ENCODE results near the gene LYRM4. TPM values are rescaled to one million over a fixed set of nuclear protein-coding genes. Genes with fewer than 3 reads are reported as not detected.

Gene LYRM4
- total and polyA plus RNA-seq, 2 donors (not counting 1 experiment from before 2014, with no cell fraction given), result 14.5 to 31.9 TPM

GRCh38 chr6:5127106-5127687, 133.6 kb downstream of the LYRM4 start:
- Histone ChIP-seq H3K9me3 (ENCODE audit: control insufficient read depth, insufficient read depth, low read depth, low read length) (no peaks in the 10 kb centered on the region), H3K9ac (ENCODE audit: insufficient read depth, low read length) (no peak overlapping the region), H3K27ac (ENCODE audit: insufficient read depth, low read length) (no peak overlapping the region), H4K20me1 (ENCODE audit: control insufficient read depth, extremely low read depth, insufficient read depth, low read length) (no peaks in the 10 kb centered on the region), H3K27me3 (ENCODE audit: control insufficient read depth, insufficient read depth, low read length) (no peaks in the 10 kb centered on the region), H3K4me3 (replicated peaks in 1 of 4; ENCODE audit: control extremely low read depth in 1 of 4, insufficient read depth in 1 of 4, low read depth in 3 of 4, low read length in 4 of 4) (no peak overlapping the region), H2AFZ (ENCODE audit: low read length) (no peak overlapping the region), H3K4me2 (ENCODE audit: extremely low read depth, insufficient read depth, low read length) (no peak overlapping the region), H3K4me1 (ENCODE audit: control insufficient read depth, extremely low read depth, insufficient read depth, low read length) (peaks cover 6% of the 10 kb centered on the region), H3K36me3 (ENCODE audit: control insufficient read depth, insufficient read depth, low read length) (no peaks in the 10 kb centered on the region), H3K79me2 (ENCODE audit: control insufficient read depth, insufficient read depth, low read length) (no peaks in the 10 kb centered on the region)
- DNase-seq (ENCODE audit: low read depth in 2 of 2), result no peak
- TF ChIP-seq EZH2 (IDR thresholded peaks at IDR 0.05; ENCODE audit: low read length, missing control alignments), result no peak
- TF ChIP-seq, protein P1, sequence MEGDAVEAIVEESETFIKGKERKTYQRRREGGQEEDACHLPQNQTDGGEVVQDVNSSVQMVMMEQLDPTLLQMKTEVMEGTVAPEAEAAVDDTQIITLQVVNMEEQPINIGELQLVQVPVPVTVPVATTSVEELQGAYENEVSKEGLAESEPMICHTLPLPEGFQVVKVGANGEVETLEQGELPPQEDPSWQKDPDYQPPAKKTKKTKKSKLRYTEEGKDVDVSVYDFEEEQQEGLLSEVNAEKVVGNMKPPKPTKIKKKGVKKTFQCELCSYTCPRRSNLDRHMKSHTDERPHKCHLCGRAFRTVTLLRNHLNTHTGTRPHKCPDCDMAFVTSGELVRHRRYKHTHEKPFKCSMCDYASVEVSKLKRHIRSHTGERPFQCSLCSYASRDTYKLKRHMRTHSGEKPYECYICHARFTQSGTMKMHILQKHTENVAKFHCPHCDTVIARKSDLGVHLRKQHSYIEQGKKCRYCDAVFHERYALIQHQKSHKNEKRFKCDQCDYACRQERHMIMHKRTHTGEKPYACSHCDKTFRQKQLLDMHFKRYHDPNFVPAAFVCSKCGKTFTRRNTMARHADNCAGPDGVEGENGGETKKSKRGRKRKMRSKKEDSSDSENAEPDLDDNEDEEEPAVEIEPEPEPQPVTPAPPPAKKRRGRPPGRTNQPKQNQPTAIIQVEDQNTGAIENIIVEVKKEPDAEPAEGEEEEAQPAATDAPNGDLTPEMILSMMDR (conservative IDR thresholded peaks at IDR 0.05 in 1 of 2, IDR thresholded peaks at IDR 0.05 in 1 of 2; ENCODE audit: low read depth in 1 of 2, low read length in 2 of 2), result no peak

DNA sequence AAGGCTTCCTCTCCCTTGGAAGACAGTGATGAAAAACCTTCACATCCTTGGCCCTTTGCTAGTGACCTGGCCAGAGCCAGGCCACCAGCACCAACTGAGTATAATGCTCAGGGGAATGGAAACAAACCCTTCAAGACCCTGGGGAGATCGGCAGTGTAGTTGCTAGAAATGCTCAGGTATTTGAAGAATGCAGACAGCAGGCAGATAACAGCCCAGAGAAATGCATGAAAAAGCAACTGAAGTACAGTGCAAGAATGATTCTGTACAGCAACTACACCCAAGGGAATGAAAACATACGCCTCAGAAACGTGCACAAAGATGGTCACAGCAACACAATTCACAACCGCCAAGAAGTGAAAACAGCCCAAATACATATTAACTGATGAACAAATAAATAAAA, 134.5 kb downstream of the LYRM4 start:
- no peak overlapping the region for H3K4me2 ChIP-seq (ENCODE audit: extremely low read depth, insufficient read depth, low read length)
- H3K27ac ChIP-seq (ENCODE audit: insufficient read depth, low read length), result no peak overlapping the region
- no peak overlapping the region for H3K9ac ChIP-seq (ENCODE audit: insufficient read depth, low read length)
- H3K27me3 ChIP-seq (ENCODE audit: control insufficient read depth, insufficient read depth, low read length), result no peaks in the 10 kb centered on the region
- H2AFZ ChIP-seq (ENCODE audit: low read length), result no peak overlapping the region
- H3K4me3 ChIP-seq (replicated peaks in 1 of 4; ENCODE audit: control extremely low read depth in 1 of 4, insufficient read depth in 1 of 4, low read depth in 3 of 4, low read length in 4 of 4), result no peak overlapping the region
- TF ChIP-seq, protein P1 (conservative IDR thresholded peaks at IDR 0.05 in 1 of 2, IDR thresholded peaks at IDR 0.05 in 1 of 2; ENCODE audit: low read depth in 1 of 2, low read length in 2 of 2), result no peak
- TF ChIP-seq EZH2 (IDR thresholded peaks at IDR 0.05; ENCODE audit: low read length, missing control alignments), result no peak
- DNase-seq (ENCODE audit: low read depth in 2 of 2), result peak in 1 of 2 donors; percentile 80
- no peaks in the 10 kb centered on the region for H3K79me2 ChIP-seq (ENCODE audit: control insufficient read depth, insufficient read depth, low read length)
- peaks cover 6% of the 10 kb centered on the region for H3K4me1 ChIP-seq (ENCODE audit: control insufficient read depth, extremely low read depth, insufficient read depth, low read length)
- H3K36me3 ChIP-seq (ENCODE audit: control insufficient read depth, insufficient read depth, low read length), result no peaks in the 10 kb centered on the region
- no peaks in the 10 kb centered on the region for H3K9me3 ChIP-seq (ENCODE audit: control insufficient read depth, insufficient read depth, low read depth, low read length)
- no peaks in the 10 kb centered on the region for H4K20me1 ChIP-seq (ENCODE audit: control insufficient read depth, extremely low read depth, insufficient read depth, low read length)

- no peak overlapping the region for H3K4me2 ChIP-seq (ENCODE audit: extremely low read depth, insufficient read depth, low read length)
- H3K79me2 ChIP-seq (ENCODE audit: control insufficient read depth, insufficient read depth, low read length), result no peaks in the 10 kb centered on the region
- H3K4me1 ChIP-seq (ENCODE audit: control insufficient read depth, extremely low read depth, insufficient read depth, low read length), result peaks cover 6% of the 10 kb centered on the region
- no peaks in the 10 kb centered on the region for H3K36me3 ChIP-seq (ENCODE audit: control insufficient read depth, insufficient read depth, low read length)
- no peak for TF ChIP-seq EZH2 (IDR thresholded peaks at IDR 0.05; ENCODE audit: low read length, missing control alignments)
- TF ChIP-seq, protein P1 (conservative IDR thresholded peaks at IDR 0.05 in 1 of 2, IDR thresholded peaks at IDR 0.05 in 1 of 2; ENCODE audit: low read depth in 1 of 2, low read length in 2 of 2), result no peak
- H3K9ac ChIP-seq (ENCODE audit: insufficient read depth, low read length), result no peak overlapping the region
- no peaks in the 10 kb centered on the region for H4K20me1 ChIP-seq (ENCODE audit: control insufficient read depth, extremely low read depth, insufficient read depth, low read length)
- peak; percentile 68 to 75 for DNase-seq (ENCODE audit: low read depth in 2 of 2)
- no peaks in the 10 kb centered on the region for H3K27me3 ChIP-seq (ENCODE audit: control insufficient read depth, insufficient read depth, low read length)
- H3K4me3 ChIP-seq (replicated peaks in 1 of 4; ENCODE audit: control extremely low read depth in 1 of 4, insufficient read depth in 1 of 4, low read depth in 3 of 4, low read length in 4 of 4), result no peak overlapping the region
- no peaks in the 10 kb centered on the region for H3K9me3 ChIP-seq (ENCODE audit: control insufficient read depth, insufficient read depth, low read depth, low read length)
- H2AFZ ChIP-seq (ENCODE audit: low read length), result no peak overlapping the region
- H3K27ac ChIP-seq (ENCODE audit: insufficient read depth, low read length), result no peak overlapping the region
These were observed 135.4 kb downstream of the LYRM4 start for GRCh38 chr6:5125152-5126006.
